B cell (primary cell): ENCODE measurements around the gene HAT1.

Experiments used
- CTCF ChIP-seq: fragments of 200-600 bp; IDR thresholded peaks from one replicate; pipeline ENCODE4 v1.8.0; 2022; ENCODE audit warnings: antibody characterized with exemption, mild to moderate bottlenecking
- EZH2 ChIP-seq: IDR thresholded peaks from 2 replicates; pipeline ENCODE4 v1.6.1; 2012; ENCODE audit warnings: borderline replicate concordance, low read depth, mild to moderate bottlenecking, moderate library complexity, low read length; ENCODE audit not compliant: insufficient read depth, poor library complexity, severe bottlenecking

- no peak for TF ChIP-seq CTCF
- no peak for TF ChIP-seq EZH2
Observed at GRCh38 chr2:171921970-171922229, 361 bp upstream of the HAT1 start.
